WTC11 (cell line): ENCODE results near the gene MYO18B. TPM values are rescaled to one million over a fixed set of nuclear protein-coding genes. Genes with fewer than 3 reads are reported as not detected.

Experiments used
- ATAC-seq: fragments of 200-7000 bp; cut with Tn5 transposase; 2 replicates; pipeline ENCODE4 v1.10.0; 2021; ENCODE audit warnings: mild to moderate bottlenecking, moderate library complexity
- CTCF ChIA-PET: fragments of 300-600 bp; sonication (Branson Sonifier 250); formaldehyde crosslinking; loops from one replicate; lab custom pipeline; 2021; ENCODE audit warnings: antibody characterized with exemption; lab: Charles Lee
- POLR2A ChIA-PET: fragments of 350-600 bp; sonication (Branson Sonifier 250); formaldehyde crosslinking; loops from one replicate; lab custom pipeline; 2021; ENCODE audit warnings: antibody characterized with exemption; lab: Charles Lee
- DNase-seq: peaks from one replicate; pipeline ENCODE4 v3.0.0; 2021; ENCODE audit warnings: low spot score
- H3K27ac Mint-ChIP-seq: 2 replicates; pipeline ENCODE4 v1.8.0; 2021; ENCODE audit warnings: mixed read lengths
- H3K27me3 Mint-ChIP-seq: 2 replicates; pipeline ENCODE4 v1.8.0; 2021; ENCODE audit warnings: low read depth, mild to moderate bottlenecking, moderate library complexity, mixed read lengths
- H3K36me3 Mint-ChIP-seq: 2 replicates; pipeline ENCODE4 v1.8.0; 2021; ENCODE audit warnings: mixed read lengths
- H3K4me1 Mint-ChIP-seq: 2 replicates; pipeline ENCODE4 v1.8.0; 2022; ENCODE audit warnings: mixed read lengths
- H3K4me3 Mint-ChIP-seq: 2 replicates; pipeline ENCODE4 v1.8.0; 2021; ENCODE audit warnings: mild to moderate bottlenecking, moderate library complexity, mixed read lengths
- H3K9me3 Mint-ChIP-seq: 2 replicates; pipeline ENCODE4 v1.8.0; 2021; ENCODE audit warnings: mixed read lengths
- AFF4 ChIP-seq: sonication (generic); formaldehyde crosslinking; IDR thresholded peaks from 2 replicates; pipeline ENCODE4 v1.8.1; 2023; ENCODE audit warnings: mild to moderate bottlenecking, missing genetic modification reagents, borderline replicate concordance
- CDX4 ChIP-seq: fragments of 250-450 bp; sonication (Bioruptor Pico); IDR thresholded peaks from 2 replicates; pipeline ENCODE4 v1.9.0; 2021; ENCODE audit warnings: moderate library complexity, mild to moderate bottlenecking, inconsistent platforms, borderline replicate concordance
- ELF4 ChIP-seq: sonication (generic); formaldehyde crosslinking; IDR thresholded peaks from 2 replicates; pipeline ENCODE4 v1.8.1; 2022; ENCODE audit warnings: low read depth, mild to moderate bottlenecking, moderate library complexity, missing genetic modification reagents
- ETV6 ChIP-seq: sonication (generic); formaldehyde crosslinking; IDR thresholded peaks from 2 replicates; pipeline ENCODE4 v1.8.1; 2022; ENCODE audit warnings: mild to moderate bottlenecking, missing genetic modification reagents
- FOXP4 ChIP-seq: sonication (generic); formaldehyde crosslinking; IDR thresholded peaks from 2 replicates; pipeline ENCODE4 v1.8.0; 2022; ENCODE audit warnings: mild to moderate bottlenecking, missing genetic modification reagents
- NFE2L1 ChIP-seq: sonication (generic); formaldehyde crosslinking; IDR thresholded peaks from 2 replicates; pipeline ENCODE4 v1.8.1; 2023; ENCODE audit warnings: missing genetic modification reagents
- NFYB ChIP-seq: sonication (generic); formaldehyde crosslinking; conservative IDR thresholded peaks from 2 replicates; pipeline ENCODE4 v1.8.0; 2022; ENCODE audit warnings: low read depth, missing genetic modification reagents
- NR2C2 ChIP-seq: sonication (generic); formaldehyde crosslinking; IDR thresholded peaks from 2 replicates; pipeline ENCODE4 v1.8.0; 2022; ENCODE audit warnings: mild to moderate bottlenecking, missing genetic modification reagents
- SMAD4 ChIP-seq: sonication (generic); formaldehyde crosslinking; IDR thresholded peaks from 2 replicates; pipeline ENCODE4 v1.8.0; 2022; ENCODE audit warnings: mild to moderate bottlenecking, missing genetic modification reagents
- STAT6 ChIP-seq: sonication (generic); formaldehyde crosslinking; conservative IDR thresholded peaks from 2 replicates; pipeline ENCODE4 v1.8.1; 2023; ENCODE audit warnings: mild to moderate bottlenecking, low read depth, missing genetic modification reagents, moderate library complexity
- TEAD1 ChIP-seq: sonication (generic); formaldehyde crosslinking; IDR thresholded peaks from 2 replicates; pipeline ENCODE4 v1.8.0; 2022; ENCODE audit warnings: mild to moderate bottlenecking, missing genetic modification reagents
- USF1 ChIP-seq: sonication (generic); formaldehyde crosslinking; IDR thresholded peaks from 2 replicates; pipeline ENCODE4 v1.8.0; 2022; ENCODE audit warnings: mild to moderate bottlenecking, missing genetic modification reagents
- ZBTB21 ChIP-seq: sonication (generic); formaldehyde crosslinking; IDR thresholded peaks from 2 replicates; pipeline ENCODE4 v1.8.1; 2023; ENCODE audit warnings: mild to moderate bottlenecking, missing genetic modification reagents, borderline replicate concordance
- ZBTB43 ChIP-seq: sonication (generic); formaldehyde crosslinking; IDR thresholded peaks from 2 replicates; pipeline ENCODE4 v1.8.1; 2023; ENCODE audit warnings: mild to moderate bottlenecking, missing genetic modification reagents
- ZNF423 ChIP-seq: fragments of 250-450 bp; sonication (Bioruptor Pico); IDR thresholded peaks from 2 replicates; pipeline ENCODE4 v2.1.2; 2022; ENCODE audit warnings: mild to moderate bottlenecking, moderate library complexity
- total RNA-seq: library from RNA; stranded (reverse); gene quantifications from 3 replicates; pipeline ENCODE4 v1.2.3, GENCODE V29; 2021

MYO18B gene
- total RNA-seq, 1 experiment from 2014 or later, result 0.96 TPM

GRCh38 chr22:25828422-25828821 lies 86.4 kb downstream of the MYO18B start:
- ChIA-PET POLR2A (no interaction called here), CTCF (interaction anchor here (0.6 to 1.5 kb wide), 2 partner anchors 17 to 41 kb away, joined by 3 read pairs; no protein-coding TSS in a partner anchor)
- no peaks in the 10 kb centered on the region; the same call in 1 of the 2 replicates for H3K27me3 Mint-ChIP-seq
- peaks cover 5% of the 10 kb centered on the region; the same call in 1 of the 2 replicates for H3K9me3 Mint-ChIP-seq
- no peak overlapping the region for H3K4me3 Mint-ChIP-seq
- DNase-seq, result no peak
- no peak overlapping the region for H3K27ac Mint-ChIP-seq
- H3K36me3 Mint-ChIP-seq, result no peaks in the 10 kb centered on the region
- TF ChIP-seq NFYB (CRISPR knock-in tag), result no peak
- H3K4me1 Mint-ChIP-seq, result no peaks in the 10 kb centered on the region
- no peak for ATAC-seq

- ATAC-seq (no peak), DNase-seq (no peak)
- Mint-ChIP-seq H3K4me3 (no peak overlapping the region), H3K36me3 (no peaks in the 10 kb centered on the region), H3K9me3 (peaks cover 5% of the 10 kb centered on the region; the same call in 1 of the 2 replicates), H3K27me3 (no peaks in the 10 kb centered on the region; the same call in 1 of the 2 replicates), H3K27ac (no peak overlapping the region), H3K4me1 (no peaks in the 10 kb centered on the region)
- CTCF ChIA-PET, result no interaction called here
- POLR2A ChIA-PET, result no interaction called here
- TF ChIP-seq AFF4 (CRISPR knock-in tag), result no peak
- TF ChIP-seq ETV6 (CRISPR knock-in tag), result no peak
- TF ChIP-seq STAT6, result no peak
- no peak for TF ChIP-seq ELF4 (CRISPR knock-in tag)
These were observed 87.2 kb downstream of the MYO18B start for GRCh38 chr22:25829237-25829636.

- ChIA-PET CTCF (no interaction called here), POLR2A (no interaction called here)
- no peaks in the 10 kb centered on the region; the same call in 1 of the 2 replicates for H3K27me3 Mint-ChIP-seq
- DNase-seq (no peak), ATAC-seq (no peak)
- H3K4me3 Mint-ChIP-seq, result no peak overlapping the region
- no peak overlapping the region for H3K27ac Mint-ChIP-seq
- TF ChIP-seq ZNF423 (CRISPR knock-in tag) (no peak), USF1 (no peak), NR2C2 (no peak), ZBTB43 (CRISPR knock-in tag) (no peak), FOXP4 (CRISPR knock-in tag) (no peak), SMAD4 (CRISPR knock-in tag) (no peak), CDX4 (no peak), TEAD1 (no peak), NFE2L1 (CRISPR knock-in tag) (no peak), ZBTB21 (CRISPR knock-in tag) (no peak)
- H3K36me3 Mint-ChIP-seq, result no peaks in the 10 kb centered on the region
- no peaks in the 10 kb centered on the region for H3K4me1 Mint-ChIP-seq
- H3K9me3 Mint-ChIP-seq, result peaks cover 5% of the 10 kb centered on the region; the same call in 1 of the 2 replicates
These were observed 88.1 kb downstream of the MYO18B start for GRCh38 chr22:25829808-25830777.
